BJ (cell line): ENCODE data around the gene TLE2. TPM values are rescaled to one million over a fixed set of nuclear protein-coding genes. Genes with fewer than 3 reads are reported as not detected.

Experiments
- CTCF ChIA-PET: fragments of 350-600 bp; formaldehyde crosslinking; extraction: SDS; loops from one replicate; lab custom pipeline; 2021; ENCODE audit warnings: antibody characterized with exemption, inconsistent platforms; lab: Yijun Ruan, JAX
- POLR2A ChIA-PET: fragments of 300-600 bp; sonication (Branson Sonifier 250); formaldehyde crosslinking; extraction: SDS; loops from one replicate; lab custom pipeline; 2021; ENCODE audit warnings: antibody characterized with exemption; lab: Charles Lee
- DNase-seq: peaks from one replicate; pipeline ENCODE4 v3.0.0-alpha.2; 2011; ENCODE audit warnings: low read depth
- H3K27me3 ChIP-seq: 2 replicates; pipeline ENCODE4 v1.6.0; 2011; ENCODE audit warnings: low read length; ENCODE audit not compliant: control insufficient read depth, insufficient read depth
- H3K36me3 ChIP-seq: 2 replicates; pipeline ENCODE4 v1.5.1; 2011; ENCODE audit warnings: low read length; ENCODE audit not compliant: control insufficient read depth, insufficient read depth
- H3K4me3 ChIP-seq: 2 replicates; pipeline ENCODE4 v1.5.1; 2011; ENCODE audit warnings: low read depth, mild to moderate bottlenecking, control low read depth, low read length
- polyA minus RNA-seq: library from RNA; depleted of rRNA, polyadenylated mRNA; stranded (reverse); fragments of >200 nt; gene quantifications from 2 replicates; pipeline ENCODE4 v1.2.3, GENCODE V29; 2011; rRNA and poly(A)+ RNA removed
- polyA plus RNA-seq: library from polyadenylated mRNA; depleted of rRNA; stranded (reverse); fragments of >200 nt; gene quantifications from 2 replicates; pipeline ENCODE4 v1.2.3, GENCODE V29; 2011; rRNA removed
- TF ChIP-seq, protein P1 (sequence below): IDR thresholded peaks from 2 replicates; pipeline ENCODE4 v1.5.1; 2011; ENCODE audit warnings: low read depth, mild to moderate bottlenecking, control low read depth, inconsistent platforms, low read length, moderate library complexity; ENCODE audit not compliant: insufficient read depth

Gene TLE2
- 0.74 and 1.0 TPM in 2 replicates for polyA plus RNA-seq
- 0.26 and 0.71 TPM in 2 replicates for polyA minus RNA-seq

DNA sequence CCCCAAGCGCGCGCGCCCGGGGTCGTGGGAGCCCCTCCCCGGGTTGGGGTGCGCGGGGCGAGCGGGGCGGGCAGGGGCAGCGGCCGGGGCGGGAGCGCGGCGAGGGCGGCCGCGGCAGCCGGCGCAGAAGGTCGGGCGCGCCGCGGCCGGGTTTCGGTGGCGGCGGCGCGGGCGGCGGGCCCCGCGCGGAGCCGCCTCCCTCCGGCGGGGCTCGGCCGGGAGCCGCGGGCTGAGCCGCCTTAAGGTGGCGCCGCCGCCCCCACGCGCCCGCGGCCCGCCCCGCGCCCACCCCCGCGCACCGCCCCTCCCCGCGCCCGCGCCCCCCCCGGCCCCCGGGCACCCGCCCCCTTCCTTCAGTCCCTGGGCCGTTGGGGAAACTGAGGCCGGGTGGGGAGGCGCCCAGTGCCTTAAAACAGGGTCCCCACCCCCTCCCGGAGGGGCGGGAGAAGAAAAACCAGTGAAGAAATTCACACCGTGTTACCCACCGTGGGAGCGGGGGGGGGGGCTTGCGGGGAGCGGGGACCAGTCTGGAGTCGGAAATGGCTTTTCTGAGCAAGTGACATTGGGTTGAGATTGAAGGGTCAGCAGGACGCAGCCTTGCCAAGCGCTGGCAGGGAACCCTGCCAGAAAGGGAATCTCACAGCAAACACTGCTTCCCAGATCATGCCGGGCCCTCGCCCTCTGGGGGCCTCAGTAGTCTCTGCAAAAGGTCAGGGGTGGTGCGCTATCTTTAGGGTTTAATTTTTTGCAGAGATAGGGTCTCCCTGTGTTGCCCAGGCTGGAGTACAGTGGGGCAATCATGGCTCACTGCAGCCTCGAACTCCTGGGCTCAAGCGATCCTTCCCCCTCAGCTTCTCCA lies at the start of gene TLE2:
TSS of gene TLE2 (minus strand) at position 216 of the 859 bp plus-strand sequence. CDS start 376 bp downstream, outside the sequence.
- Histone ChIP-seq H3K27me3 (peaks cover 46% of the 10 kb centered on the region), H3K4me3 (peak within 1 kb of the TSS; percentile 39)

DNA sequence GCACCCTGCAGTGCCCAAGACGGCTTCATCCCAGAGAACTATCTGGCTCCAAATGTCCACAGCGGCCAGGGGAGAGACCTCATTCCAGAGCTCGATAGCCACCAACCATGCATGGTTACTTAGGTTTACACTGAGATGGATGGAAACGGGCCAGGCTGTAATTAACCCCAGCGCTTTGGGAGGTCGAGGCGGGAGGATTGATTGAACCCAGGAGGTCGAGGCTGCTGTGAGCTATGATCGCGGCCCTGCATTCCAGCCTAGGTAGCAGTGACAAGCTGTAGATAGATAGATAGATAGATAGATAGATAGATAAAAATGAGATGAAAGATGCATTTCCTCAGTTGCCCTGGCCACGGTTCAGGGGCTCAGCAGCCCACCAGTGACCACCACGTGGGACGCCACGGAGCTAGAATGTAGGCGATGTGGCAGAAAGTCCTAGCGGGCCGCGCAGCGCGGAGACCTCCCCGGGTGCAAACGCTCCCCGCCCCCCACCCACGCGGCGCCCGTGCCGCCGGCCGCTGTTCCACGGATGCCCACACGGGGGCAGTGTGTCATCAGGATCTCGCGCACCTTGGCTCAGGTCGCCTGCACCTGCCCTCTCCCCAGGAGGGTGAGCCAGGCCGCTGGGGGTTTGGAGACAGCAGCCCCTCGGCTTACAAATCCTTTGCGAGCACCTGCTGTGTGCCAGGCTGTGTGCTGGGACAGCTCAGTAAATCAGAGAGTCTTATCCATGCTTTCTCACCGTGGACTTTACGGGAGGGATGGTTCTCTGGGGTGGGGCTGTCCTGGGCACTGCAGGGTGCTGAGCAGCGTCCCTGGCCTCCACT lies 46.7 kb upstream of the TLE2 start:
- Histone ChIP-seq H3K4me3 (0 out of 2 replicates have a peak overlapping the region, but pooled peaks have one; percentile 6), H3K27me3 (no peaks in the 10 kb centered on the region), H3K36me3 (no peaks in the 10 kb centered on the region)
- no peak for DNase-seq
- ChIA-PET CTCF (interaction anchor here (0.7 to 4.7 kb wide), 31 partner anchors 9 to 135 kb away, joined by 3 to 42 read pairs (median 5); partner anchors contain the start of gene TLE5), POLR2A (no interaction called here)
- TF ChIP-seq, protein P1, sequence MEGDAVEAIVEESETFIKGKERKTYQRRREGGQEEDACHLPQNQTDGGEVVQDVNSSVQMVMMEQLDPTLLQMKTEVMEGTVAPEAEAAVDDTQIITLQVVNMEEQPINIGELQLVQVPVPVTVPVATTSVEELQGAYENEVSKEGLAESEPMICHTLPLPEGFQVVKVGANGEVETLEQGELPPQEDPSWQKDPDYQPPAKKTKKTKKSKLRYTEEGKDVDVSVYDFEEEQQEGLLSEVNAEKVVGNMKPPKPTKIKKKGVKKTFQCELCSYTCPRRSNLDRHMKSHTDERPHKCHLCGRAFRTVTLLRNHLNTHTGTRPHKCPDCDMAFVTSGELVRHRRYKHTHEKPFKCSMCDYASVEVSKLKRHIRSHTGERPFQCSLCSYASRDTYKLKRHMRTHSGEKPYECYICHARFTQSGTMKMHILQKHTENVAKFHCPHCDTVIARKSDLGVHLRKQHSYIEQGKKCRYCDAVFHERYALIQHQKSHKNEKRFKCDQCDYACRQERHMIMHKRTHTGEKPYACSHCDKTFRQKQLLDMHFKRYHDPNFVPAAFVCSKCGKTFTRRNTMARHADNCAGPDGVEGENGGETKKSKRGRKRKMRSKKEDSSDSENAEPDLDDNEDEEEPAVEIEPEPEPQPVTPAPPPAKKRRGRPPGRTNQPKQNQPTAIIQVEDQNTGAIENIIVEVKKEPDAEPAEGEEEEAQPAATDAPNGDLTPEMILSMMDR = peak; percentile 88

More for the DNA sequence above, at the start of gene TLE2:
- TF ChIP-seq, protein P1 = no peak
- ChIA-PET CTCF (interaction anchor here (0.9 kb wide), 1 partner anchor 14 kb away, joined by 3 read pairs; no protein-coding TSS in a partner anchor), POLR2A (no interaction called here)
- no peak for DNase-seq
- H3K36me3 ChIP-seq = no peaks in the 10 kb centered on the region

- ChIA-PET POLR2A (no interaction called here), CTCF (interaction anchor here (1.2 to 4.7 kb wide), 5 partner anchors 18 to 187 kb away, joined by 4 to 42 read pairs (median 12); no protein-coding TSS in a partner anchor)
- H3K4me3 ChIP-seq = no peak overlapping the region
- no peak for DNase-seq
- TF ChIP-seq, protein P1 = peak; percentile 37
- H3K36me3 ChIP-seq = no peaks in the 10 kb centered on the region
- H3K27me3 ChIP-seq = no peaks in the 10 kb centered on the region
Observed at GRCh38 chr19:3073931-3074595, 45.0 kb upstream of the TLE2 start.

- TF ChIP-seq, protein P1 = no peak
Observed at GRCh38 chr19:3073159-3073563, 44.1 kb upstream of the TLE2 start.

More at GRCh38 chr19:3073159-3073563, 44.1 kb upstream of the TLE2 start:
- no peak for DNase-seq
- ChIA-PET POLR2A (no interaction called here), CTCF (interaction anchor here (0.6 to 4.7 kb wide), 7 partner anchors 13 to 186 kb away, joined by 3 to 24 read pairs (median 4); no protein-coding TSS in a partner anchor)
- no peak overlapping the region for H3K4me3 ChIP-seq
- H3K27me3 ChIP-seq = no peaks in the 10 kb centered on the region
- no peaks in the 10 kb centered on the region for H3K36me3 ChIP-seq
